Dermis blood vessel endothelial cell (primary cell): ENCODE data around the gene EYS. TPM values are rescaled to one million over a fixed set of nuclear protein-coding genes. Genes with fewer than 3 reads are reported as not detected.

Experiments used
- DNase-seq: peaks from one replicate; pipeline ENCODE4 v3.0.0; 2010
- total RNA-seq: library from RNA; depleted of rRNA; stranded (reverse); fragments of >200 nt; gene quantifications from 2 replicates; pipeline ENCODE4 v1.2.3, GENCODE V29; 2014

EYS gene
- total RNA-seq, 1 donor from 2014 or later, result not detected

DNA sequence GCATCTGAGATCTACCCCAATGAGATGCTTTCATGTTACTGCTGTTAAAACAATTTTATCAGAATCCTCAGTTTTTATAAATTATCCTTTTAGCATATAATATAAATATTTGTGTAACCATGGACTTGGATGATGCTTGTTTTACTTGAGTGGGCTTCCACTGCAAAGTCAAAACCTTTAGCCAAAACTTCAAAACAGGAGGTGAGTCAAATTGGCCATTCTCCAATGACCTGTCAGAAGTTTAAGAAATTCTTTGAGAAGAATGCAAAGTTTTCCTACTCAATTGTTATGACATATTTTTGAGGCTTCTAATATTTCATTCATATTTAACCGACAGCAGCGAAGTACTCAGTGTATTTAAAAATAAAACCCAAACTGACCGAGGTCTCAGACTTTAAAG is 507.9 kb downstream of the EYS start:
- DNase-seq, result peak; percentile 33

DNA sequence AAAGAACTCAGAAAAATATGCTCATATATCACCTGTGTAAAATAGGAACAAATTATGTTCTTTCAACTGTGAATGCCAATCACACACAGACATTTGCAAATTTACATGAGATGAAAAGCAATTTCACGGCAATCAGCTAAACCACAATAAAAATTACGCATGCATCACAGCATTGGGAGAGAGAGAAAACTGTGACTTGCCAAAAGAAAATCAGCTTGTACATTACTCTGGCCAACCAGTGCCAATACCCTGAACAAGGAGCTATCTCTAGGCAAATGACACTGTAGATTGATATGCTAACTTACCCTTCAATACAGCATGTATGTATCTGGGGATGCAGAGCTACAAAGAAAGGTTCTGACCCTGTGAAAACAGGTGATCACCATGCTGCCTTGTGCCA is 515.6 kb downstream of the EYS start:
- DNase-seq, result no peak

DNA sequence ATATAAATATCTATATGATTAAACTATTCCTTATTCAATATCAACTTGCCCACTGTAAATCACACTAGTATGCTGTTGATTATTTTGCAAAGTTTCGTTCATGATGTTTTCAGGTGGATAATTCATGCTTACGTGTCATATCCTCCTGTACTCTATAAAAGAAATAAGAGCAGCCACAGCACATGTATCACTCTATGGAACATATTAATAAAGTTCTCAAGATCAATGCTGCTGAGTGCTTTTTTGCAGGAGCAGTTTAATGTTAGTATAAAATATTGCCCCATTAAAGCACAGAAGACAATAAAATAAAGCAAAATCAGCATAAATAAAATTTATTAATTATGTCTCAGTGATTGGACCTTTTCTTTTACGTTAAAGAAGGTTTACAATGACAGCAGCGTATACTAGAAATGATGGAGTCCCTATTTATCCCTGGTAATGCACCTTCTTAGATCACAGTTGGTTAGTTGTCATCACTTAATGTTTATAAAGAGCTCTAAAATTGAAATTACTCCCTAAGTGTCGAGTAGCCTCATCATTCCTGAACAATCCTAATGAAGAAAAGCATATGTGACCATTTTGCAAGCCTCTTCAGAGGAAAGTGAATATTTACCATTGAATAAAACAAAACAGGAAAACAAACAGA is 517.7 kb downstream of the EYS start:
- no peak for DNase-seq

DNA sequence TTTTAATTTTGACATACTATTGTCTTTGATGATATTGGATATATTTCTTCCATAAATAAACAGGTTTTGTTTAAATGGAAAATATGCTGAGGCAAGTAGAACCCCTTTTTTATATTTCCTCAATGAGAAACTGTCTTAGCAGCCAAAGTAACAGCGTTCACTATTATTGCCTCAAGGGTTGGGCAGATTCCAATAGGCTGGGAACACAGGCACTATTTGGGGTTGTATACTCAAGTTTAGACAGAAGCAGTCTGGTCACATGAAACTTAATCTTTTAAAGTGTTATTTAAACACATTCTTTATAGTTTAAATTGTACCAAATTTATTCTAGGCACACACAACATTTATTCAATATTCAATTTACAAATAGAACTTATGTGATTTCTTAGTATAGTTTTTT is 520.2 kb downstream of the EYS start:
- no peak for DNase-seq

DNA sequence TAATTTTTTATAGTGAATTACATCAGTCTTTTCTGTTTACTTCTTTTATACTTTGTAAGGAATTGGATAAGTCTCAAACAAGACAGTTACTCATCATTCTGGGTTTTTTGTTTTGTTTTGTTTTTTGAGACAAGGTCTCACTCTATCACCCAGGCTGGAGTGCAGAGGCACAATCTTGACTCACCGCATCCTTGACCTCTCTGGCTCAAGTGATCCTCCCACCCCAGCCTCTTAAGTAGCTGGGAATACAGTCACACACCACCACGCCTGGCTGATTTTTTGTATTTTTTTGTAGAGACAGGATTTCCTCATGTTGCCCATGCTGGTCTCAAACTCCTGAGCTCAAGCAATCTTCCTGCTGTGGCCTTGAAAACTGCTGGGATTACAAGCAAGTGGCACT is 524.3 kb downstream of the EYS start:
- DNase-seq, result no peak

DNA sequence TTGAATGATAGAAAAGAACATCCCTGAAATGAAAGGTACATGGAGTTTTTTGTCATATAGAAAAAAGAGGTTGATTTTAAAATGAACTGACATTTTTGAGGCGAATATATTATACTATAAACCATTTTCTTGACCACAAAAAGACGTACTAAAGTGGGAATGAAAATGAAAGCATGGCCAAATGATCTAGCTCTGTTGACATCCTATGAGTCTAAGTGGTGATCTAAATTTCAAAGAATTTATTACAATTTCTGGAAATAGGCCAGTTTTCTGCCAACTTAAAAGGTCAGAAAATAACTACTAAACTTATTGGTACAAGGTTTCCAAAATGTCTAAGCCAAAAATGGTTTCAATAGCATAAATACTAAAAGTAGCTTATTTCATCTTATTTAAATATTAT is 536.8 kb downstream of the EYS start:
- no peak for DNase-seq

DNA sequence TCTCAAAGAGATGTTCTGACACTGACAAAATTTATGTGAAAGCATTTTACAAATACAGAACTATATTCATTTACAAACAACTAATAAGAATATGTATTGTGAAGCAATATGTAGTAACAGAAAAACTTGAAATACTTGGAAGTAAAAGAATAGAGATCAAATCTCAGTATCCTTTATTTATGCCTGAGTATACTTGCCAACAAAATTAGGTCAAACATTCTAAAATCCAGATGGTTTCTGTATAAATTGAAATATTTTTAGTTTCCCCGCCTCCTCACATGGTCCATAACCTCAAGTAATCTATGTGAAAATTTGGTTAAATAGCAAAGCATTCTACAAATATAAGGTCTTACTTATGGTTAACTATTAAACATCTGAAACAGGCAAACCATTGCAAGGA is 545.4 kb downstream of the EYS start:
- DNase-seq, result no peak

DNA sequence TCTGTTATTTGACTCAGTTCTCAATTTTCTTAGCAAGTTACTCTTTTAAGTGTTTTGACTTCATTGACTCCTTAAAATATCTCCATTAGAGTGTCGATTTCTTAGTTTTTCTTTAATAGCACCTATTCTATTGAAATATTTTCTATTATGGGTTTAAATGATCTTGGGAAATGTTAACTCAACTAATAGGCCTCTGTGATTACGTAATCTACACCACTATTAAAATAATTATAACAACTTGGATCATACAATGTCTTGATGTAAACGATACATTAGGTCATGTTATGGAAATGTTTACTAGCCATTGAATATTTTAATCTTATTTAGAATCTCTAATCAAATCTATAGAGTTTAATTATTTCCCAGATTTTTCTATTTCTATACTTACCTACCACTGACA is 550.0 kb downstream of the EYS start:
- no peak for DNase-seq

DNA sequence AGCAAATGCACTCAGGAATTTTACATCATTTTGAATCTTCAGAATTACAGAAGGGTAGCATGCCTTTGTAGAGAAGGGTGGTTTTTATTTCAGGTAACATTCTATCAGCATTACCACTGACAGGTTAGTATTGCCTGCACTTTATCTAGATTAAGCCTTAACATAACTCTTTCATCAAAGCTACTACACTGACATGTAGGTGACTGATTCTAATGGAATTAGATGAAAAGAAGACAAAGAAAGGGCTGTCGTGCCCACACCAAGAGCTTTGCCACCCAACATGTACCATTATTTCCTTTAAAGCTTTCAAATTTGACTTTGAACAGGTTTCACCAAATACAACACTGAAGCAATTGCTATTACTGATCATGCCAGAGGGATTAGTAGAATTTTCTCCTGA is 551.9 kb downstream of the EYS start:
- DNase-seq, result no peak

DNA sequence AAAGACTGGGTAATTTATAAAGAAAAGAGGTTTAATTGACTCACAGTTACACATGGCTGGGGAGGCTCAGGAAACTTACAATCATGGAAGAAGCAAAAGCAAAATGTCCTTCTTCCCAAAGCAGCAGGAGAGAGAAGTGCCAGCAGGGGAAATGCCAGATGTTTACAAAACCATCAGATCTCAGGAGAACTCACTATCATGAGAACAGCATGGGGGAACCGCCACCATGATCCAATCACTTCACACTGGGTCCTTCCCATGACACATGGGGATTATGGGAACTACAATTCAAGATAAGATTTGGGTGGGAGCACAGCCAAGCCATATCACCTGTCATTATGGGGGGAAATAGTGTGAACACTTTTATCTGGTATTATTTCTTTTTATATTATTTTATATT is 557.2 kb downstream of the EYS start:
- DNase-seq, result no peak

DNA sequence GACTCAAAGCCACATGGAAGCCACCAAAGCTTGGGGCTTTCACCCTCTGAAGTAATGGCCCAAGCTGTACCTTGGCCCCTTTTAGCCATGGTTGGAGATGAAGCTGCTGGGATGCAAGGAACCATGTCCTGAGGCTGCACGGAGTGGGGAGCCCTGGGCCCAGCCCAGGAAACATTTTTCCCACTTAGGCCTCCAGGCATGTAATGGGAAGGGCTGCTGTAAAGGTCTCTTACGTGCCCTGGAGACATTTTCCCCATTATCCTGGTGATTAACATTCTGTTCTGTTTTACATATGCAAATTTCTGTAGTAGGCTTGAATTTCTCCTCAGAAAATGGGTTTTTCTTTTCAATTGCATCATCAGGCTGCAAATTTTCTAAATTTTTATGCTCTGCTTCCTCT is 558.2 kb downstream of the EYS start:
- DNase-seq, result no peak

DNA sequence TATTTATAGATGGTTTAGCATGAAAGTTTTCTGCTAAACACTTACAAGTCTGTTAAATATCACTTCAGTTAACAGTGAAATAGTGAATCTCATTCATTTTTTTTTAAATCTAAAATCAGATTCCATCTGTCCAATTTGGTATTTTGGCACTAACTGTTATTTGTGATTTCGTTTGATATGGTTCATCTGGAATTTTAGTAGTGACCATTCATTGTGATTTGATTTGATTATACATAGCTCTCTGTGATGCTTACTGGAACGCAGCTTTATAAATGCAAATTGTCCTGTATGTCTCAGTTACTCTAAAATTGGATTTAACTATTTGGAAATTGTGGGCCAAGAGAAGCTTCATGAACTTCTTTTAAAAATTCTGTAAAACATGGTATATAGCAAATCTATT is 571.5 kb downstream of the EYS start:
- DNase-seq, result no peak

DNA sequence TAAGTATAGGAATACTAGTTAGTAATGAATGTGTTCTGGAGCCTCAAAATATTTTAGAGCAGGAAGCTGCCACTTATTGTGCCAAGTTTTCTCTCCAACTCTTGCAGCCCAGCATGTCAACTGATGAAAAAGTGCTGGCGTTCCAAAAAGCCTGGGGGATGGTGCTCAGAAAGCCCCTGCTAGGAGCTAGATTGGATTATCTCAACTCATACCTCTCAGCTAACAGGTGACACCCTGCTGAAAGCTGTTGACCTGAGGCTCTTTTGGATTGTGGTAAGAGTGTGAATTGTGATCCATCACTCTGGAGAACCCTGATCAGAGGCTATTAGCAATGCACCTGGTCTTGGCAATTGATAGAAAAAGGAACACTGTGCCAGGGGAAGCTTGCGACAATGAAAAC is 580.4 kb downstream of the EYS start:
- DNase-seq, result no peak

DNA sequence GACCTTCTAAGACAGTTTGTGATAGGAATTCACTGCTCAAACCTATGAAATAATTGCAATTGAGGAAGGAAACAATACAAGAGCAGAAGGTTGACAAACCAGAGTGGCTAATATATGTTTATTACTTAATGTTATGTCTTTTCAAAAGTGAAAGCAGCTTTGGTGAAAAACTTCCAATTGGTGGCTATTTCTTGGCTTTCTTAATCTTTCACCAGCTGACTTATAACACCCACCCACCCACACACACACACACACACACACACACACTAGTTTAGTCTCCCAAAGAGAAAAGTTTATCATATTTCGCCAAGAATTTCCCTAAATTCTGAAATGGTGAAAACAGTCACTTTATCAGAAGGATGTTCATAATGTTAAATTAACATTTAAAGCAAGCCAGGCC is 583.5 kb downstream of the EYS start:
- no peak for DNase-seq

DNA sequence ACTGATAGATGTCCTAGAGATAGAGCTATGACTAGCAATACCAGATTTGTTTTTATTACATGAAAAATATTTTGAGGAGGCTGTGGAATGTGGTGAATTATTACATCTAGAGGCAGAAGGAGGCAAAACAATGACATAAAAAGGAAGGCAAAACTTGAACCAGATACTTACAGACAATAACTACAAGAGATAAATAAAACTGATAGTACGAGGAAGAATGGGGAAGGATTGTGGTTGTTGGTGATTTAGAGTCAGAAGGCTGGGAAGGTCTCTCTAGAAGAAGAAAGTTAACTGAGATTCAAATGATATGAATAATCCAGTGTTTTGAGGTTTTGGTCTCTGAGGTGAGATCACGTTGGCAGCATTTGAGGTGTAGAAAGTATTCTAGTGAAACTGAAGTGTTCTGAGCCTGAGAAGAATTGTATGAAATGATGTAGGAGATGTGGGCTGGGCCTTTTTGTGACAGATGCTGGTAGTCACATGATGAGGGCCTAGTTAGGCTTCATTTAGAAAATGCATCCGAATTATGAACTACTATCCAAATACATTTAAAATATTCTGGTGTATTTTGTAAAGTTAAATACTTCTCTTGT is 589.1 kb downstream of the EYS start:
- DNase-seq, result no peak

DNA sequence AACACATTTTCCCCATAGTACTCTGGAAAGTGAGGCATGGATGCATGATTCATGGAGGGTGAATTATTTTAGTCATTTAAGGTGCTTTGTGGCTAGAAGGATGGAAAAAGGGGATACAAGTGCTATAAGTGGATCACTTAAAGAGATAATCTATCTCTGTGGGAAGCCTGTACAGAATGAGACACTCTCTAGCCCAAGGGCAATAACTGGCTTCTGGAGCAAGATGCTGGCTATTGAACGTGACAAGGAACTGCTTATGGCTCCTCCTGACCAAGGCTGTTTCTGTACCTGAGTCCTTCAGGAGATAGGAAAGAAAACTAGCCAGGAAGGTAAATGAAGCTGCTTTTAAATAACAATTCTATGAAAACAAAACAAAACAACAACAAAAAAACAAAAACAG is 590.7 kb downstream of the EYS start:
- no peak for DNase-seq

DNA sequence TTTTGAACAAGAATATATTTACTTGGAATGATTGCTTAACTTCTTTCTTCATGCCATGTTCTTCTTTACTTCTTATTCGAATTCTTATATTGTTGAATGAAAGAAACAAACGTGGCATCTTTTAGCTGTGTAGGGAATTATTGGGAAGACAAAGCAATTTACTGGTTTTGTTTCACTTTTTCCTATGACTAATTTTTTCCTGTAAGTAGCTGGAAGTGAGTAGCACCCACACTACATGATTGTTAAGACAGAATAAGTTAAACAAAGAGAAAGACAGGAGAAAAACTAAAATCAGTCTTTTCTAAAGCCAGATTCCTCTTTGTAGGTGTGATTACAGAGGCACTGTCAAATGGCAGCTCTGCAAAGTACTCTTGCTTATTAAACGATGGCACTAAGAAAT is 593.4 kb downstream of the EYS start:
- DNase-seq, result peak; percentile 10

DNA sequence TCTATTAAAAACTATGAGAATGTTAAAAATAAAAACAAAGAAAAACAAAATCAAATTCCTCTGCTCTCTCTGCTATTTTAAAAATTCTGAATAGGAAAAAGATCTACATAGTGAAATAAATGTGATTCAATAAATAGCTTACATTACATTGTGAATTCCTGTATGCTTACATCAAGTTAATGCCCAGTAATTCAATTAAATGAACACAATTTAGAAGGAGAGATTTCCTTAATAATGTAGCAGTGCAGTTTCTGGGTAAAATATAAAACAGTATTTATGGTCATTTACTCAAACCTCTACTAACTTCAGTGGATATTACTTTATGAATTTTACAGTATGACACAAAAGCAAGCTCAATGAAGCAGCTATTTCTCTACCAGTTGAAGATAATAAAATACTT is 594.6 kb downstream of the EYS start:
- no peak for DNase-seq

DNA sequence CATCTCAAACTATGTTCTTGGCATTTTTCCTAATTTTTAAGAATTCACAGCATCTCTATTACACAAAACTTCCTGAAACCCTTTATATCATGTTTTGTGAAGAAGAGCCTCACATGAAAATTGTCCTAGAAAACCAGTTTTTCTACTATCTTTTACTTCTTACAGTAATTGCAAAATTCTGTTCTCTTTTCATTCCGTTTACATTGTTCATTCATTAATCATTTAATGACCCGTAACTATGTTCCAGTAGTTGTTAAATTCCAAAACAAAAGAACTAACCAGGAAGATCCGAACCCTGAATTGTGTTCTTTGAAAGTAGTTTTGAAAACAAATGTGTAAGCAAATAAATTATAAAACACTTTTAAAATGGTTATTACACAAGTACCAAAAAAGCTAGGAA is 597.0 kb downstream of the EYS start:
- no peak for DNase-seq

DNA sequence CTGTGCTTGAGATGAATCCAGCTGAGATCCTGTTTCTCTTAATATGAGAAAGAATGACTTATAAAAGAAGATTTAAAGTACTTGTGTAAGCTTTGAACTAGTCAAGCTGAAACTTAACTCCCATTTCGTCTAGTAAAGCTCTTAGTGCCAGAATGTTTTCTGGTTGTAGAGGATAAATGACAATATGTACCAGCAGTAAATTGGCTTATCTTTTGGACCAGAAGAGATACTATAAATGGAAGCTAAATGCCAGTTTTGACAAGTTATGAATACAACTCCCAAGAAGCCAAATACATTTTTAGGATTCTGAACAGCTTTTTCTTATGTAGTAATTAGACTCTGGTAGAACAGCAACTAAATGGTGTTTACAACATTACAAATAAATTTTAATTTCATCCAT is 608.7 kb downstream of the EYS start:
- DNase-seq, result no peak

DNA sequence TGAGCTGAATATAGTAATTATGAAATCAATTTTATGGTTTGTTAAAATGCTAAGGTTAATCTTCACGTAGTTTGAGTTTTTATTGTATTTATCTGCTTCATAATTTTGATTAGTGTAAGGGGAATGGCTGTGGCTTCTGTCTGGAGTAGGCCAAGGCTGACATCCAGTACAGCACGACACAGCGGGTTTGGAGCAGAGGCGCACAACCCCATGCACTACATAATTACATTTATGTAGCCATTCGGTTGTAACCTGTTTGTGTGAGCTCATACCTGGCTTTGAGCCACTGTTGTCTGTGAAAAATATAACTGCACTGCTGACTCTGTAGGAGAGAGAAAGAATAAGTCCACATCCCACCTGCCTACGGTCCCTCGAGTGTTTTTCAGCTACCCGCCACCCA is 615.5 kb downstream of the EYS start:
- no peak for DNase-seq

DNA sequence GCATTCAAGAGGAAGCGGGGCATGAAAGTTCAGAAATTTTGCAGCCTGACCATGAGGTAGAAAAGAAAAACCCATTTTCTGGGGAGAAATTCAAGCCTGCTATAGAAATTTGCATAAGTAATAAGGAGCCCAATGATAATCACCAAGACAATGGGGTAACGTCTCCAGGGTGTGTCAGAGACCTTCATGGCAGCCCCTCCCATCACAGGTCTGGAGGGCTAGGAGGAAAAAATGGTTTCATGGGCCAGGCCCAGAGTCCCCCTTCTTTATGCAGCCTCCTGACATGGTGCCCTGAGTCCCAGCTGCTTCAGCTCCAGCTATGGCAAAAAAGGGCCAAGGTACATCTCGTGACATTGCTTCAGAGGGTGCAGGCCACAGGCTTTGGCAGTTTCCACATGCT is 618.5 kb downstream of the EYS start:
- DNase-seq, result no peak

DNA sequence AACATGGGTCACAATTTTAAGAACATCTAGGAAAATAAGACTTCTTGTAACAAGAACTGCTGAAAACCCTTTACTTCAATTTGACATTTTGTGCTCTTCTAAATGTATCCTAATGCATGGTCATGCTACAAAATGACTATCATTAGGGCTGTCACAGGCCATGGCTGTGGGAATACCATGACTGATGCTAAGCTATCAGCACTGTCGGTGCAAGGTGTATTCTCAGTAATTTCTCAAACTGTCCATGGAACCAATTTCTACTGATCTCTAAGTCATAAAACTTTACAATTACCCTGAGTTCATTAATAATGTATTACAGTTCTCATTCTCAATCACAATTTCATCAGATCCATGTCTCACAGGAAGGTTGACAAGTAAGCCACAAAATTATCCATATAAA is 625.3 kb downstream of the EYS start:
- DNase-seq, result no peak

DNA sequence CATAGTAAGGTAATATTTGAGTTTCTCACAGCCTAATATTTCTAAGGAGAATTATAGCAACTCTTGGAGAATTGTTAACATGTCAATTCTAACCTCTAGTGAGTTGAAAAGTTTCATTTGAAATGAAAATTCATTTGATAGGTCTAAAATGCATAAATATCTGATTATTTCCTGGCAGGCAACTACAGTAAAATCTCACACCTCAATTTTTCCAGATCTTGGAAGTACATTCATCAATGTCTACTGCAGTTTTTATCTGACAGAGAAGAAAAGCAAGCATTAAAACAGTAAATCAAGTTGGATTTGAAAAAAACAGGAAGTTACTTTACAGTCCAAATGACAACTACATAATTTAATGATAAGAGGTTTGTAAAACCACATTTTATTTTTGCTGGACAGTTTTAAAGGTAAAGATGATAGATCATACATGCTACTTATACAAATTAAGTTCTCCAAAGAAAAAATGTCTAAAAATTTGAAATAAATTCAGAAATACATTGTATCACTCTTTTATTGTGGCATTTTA is 631.3 kb downstream of the EYS start:
- no peak for DNase-seq

DNA sequence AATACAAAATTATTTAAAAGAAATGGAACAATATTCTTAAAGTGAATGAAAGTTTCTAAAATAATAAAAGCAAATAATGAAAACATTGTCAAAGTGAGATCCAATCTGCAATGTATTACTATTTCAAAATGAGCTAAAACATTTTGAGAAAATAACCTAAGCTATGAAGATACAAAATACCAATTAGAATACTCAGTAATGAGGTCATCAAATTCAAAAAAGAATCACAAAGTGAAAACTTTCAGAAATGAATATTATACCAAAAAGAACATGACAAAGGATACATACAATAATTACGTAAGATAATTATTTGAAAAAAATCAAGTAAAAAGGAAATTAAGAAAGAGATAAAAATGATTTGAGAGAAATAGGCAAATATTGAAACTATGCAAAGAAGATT is 634.5 kb downstream of the EYS start:
- no peak for DNase-seq
